Upper lobe of left lung (tissue), 6 donors: ENCODE results near the gene PGR. TPM values are rescaled to one million over a fixed set of nuclear protein-coding genes. Genes with fewer than 3 reads are reported as not detected.

ENCODE experiments used
- ATAC-seq, 2 donors: fragments of 200-7000 bp; cut with Tn5 transposase; one replicate each; pipeline ENCODE4 v1.9.1; 2022; ENCODE audit warnings: mild to moderate bottlenecking in 2 of 2, moderate library complexity in 2 of 2; ENCODE audit not compliant: low FRiP score in 2 of 2
- DNase-seq, 2 donors: peaks; one replicate each; pipeline ENCODE4 v3.0.0-alpha.2; 2019 to 2020
- H3K27ac ChIP-seq, 4 donors: fragments of 200-600 bp; sonication (generic); one replicate each; pipeline ENCODE4 v1.5.1; 2016 to 2019
- H3K27me3 ChIP-seq, 4 donors: fragments of 200-600 bp; sonication (generic); one replicate each; pipeline ENCODE4 v1.5.1; 2017 to 2019
- H3K36me3 ChIP-seq, 4 donors: fragments of 200-600 bp; sonication (generic); one replicate each; pipeline ENCODE4 v1.5.1; 2016 to 2019
- H3K4me1 ChIP-seq, 4 donors: fragments of 200-600 bp; sonication (generic); one replicate each; pipeline ENCODE4 v1.5.1; 2018 to 2019
- H3K4me3 ChIP-seq, 4 donors: fragments of 200-600 bp; sonication (generic); one replicate each; pipeline ENCODE4 v1.5.1; 2017 to 2019; ENCODE audit warnings: mild to moderate bottlenecking in 2 of 4, moderate library complexity in 1 of 4
- H3K9me3 ChIP-seq, 4 donors: fragments of 200-600 bp; sonication (generic); one replicate each; pipeline ENCODE4 v1.5.1; 2018 to 2019
- EP300 ChIP-seq, 4 donors: sonication (generic); formaldehyde crosslinking; IDR thresholded peaks; one replicate each; pipeline ENCODE4 v1.5.1; 2017; ENCODE audit warnings: antibody characterized with exemption in 4 of 4, control low read depth in 2 of 4
- POLR2A ChIP-seq, 4 donors: fragments of 450-650 bp; IDR thresholded peaks; one replicate each; pipeline ENCODE4 v1.5.1; 2016 to 2017; ENCODE audit warnings: antibody characterized with exemption in 4 of 4, mild to moderate bottlenecking in 2 of 4
- POLR2AphosphoS5 ChIP-seq, 2 donors: sonication (generic); formaldehyde crosslinking; IDR thresholded peaks; one replicate each; pipeline ENCODE4 v1.5.1; 2017; ENCODE audit warnings: antibody characterized with exemption in 2 of 2
- WGBS, 2 donors: methylation state at CpG; one replicate each; pipeline ENCODE4 v1.1.5; 2017 to 2018; 5-methylcytosine and 5-hydroxymethylcytosine counted together
- total RNA-seq, 6 donors: library from RNA; depleted of rRNA in 4 of 6; stranded (reverse); fragments of >200 nt in 4 of 6; gene quantifications; one replicate each; pipeline versions ENCODE4 v1.1.0 to v1.2.1, GENCODE V29; 2016 to 2021
- TF ChIP-seq, protein P1 (sequence below), 6 experiments: fragments of 450-650 bp in 4 of 6; fragments of 200-600 bp in 2 of 6; sonication (generic) in 2 of 6; IDR thresholded peaks; one replicate each; pipeline ENCODE4 v1.5.1; 2016 to 2019; ENCODE audit warnings: antibody characterized with exemption in 6 of 6
- donor health status: DM: no; HTN: no; CAD: no; lungs with moderate emphysema.
- donor health status: DM: no; HTN: yes; CAD: no; lungs with severe emphysema.

The PGR gene
- total RNA-seq, 6 donors from 2014 or later = 0.94 to 4.2 (median 2.3) TPM

DNA sequence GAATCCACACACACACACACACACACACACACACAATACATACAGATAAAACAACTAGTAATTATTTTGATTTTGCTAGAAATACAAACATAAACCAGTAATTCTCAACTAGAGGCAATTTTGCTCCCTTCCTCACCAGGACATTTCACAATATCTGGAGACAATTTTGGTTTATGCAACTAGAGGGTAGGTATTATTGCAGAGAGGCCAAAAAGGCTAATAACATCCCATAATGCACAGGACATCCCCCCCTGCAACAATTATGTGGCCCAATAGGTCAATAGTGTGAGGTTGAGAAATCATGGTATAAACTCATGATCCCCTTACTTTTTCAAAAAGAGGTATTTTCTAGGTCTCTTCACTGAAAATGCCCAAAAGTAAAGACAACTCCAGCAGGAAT is 29.0 kb downstream of the PGR start:
- Histone ChIP-seq H3K27me3 (no peaks in the 10 kb centered on the region), H3K4me1 (no peaks in the 10 kb centered on the region), H3K4me3 (no peak overlapping the region), H3K36me3 (no peaks in the 10 kb centered on the region), H3K9me3 (no peaks in the 10 kb centered on the region), H3K27ac (no peak overlapping the region)
- TF ChIP-seq, protein P1, sequence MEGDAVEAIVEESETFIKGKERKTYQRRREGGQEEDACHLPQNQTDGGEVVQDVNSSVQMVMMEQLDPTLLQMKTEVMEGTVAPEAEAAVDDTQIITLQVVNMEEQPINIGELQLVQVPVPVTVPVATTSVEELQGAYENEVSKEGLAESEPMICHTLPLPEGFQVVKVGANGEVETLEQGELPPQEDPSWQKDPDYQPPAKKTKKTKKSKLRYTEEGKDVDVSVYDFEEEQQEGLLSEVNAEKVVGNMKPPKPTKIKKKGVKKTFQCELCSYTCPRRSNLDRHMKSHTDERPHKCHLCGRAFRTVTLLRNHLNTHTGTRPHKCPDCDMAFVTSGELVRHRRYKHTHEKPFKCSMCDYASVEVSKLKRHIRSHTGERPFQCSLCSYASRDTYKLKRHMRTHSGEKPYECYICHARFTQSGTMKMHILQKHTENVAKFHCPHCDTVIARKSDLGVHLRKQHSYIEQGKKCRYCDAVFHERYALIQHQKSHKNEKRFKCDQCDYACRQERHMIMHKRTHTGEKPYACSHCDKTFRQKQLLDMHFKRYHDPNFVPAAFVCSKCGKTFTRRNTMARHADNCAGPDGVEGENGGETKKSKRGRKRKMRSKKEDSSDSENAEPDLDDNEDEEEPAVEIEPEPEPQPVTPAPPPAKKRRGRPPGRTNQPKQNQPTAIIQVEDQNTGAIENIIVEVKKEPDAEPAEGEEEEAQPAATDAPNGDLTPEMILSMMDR (IDR thresholded peaks at IDR 0.05) = no peak
- TF ChIP-seq EP300 (IDR thresholded peaks at IDR 0.05) (no peak), POLR2A (IDR thresholded peaks at IDR 0.05) (no peak), POLR2AphosphoS5 (IDR thresholded peaks at IDR 0.05) (no peak)
- DNase-seq (no peak), ATAC-seq (no peak)

DNA sequence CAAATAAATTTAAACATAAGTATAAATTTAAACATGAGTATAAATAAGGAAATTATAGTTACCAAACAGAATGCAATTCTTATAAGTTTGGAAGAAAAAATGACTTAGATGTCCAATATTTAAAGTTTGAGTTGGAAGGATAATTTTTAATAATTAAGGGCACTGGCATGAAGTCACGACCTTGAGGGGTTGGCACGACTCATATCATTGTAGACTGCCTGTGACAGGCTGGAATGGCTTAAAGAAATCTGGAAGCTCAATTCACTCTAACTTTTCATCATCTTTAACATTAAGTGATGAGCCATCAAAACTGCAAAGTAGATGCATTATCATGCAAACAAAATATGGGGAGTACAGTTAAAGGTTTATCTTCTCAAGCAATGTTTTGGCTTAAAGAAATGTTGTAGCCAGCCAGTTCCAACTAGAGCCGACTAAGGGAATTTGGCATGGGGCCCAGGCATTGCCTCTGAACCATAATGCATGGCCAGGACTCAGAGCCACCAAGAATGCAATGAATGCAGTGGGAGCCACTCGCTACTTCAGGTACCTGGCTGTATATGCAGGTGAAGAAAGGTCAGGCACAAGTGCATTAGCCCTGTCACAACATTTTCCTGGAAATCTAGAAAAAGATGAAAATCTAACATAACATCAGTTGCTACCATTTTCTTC is 33.4 kb downstream of the PGR start:
- WGBS, 2 donors = 55 to 61% methylated on average over 4 of the region's 4 CpGs
- Histone ChIP-seq H3K27me3 (no peaks in the 10 kb centered on the region), H3K4me1 (no peaks in the 10 kb centered on the region), H3K9me3 (no peaks in the 10 kb centered on the region), H3K27ac (no peak overlapping the region), H3K4me3 (no peak overlapping the region), H3K36me3 (no peaks in the 10 kb centered on the region)
- ATAC-seq (no peak), DNase-seq (no peak)
- TF ChIP-seq POLR2AphosphoS5 (IDR thresholded peaks at IDR 0.05) (no peak), POLR2A (IDR thresholded peaks at IDR 0.05) (no peak), EP300 (IDR thresholded peaks at IDR 0.05) (no peak)
- TF ChIP-seq, protein P1 (IDR thresholded peaks at IDR 0.05) = no peak

DNA sequence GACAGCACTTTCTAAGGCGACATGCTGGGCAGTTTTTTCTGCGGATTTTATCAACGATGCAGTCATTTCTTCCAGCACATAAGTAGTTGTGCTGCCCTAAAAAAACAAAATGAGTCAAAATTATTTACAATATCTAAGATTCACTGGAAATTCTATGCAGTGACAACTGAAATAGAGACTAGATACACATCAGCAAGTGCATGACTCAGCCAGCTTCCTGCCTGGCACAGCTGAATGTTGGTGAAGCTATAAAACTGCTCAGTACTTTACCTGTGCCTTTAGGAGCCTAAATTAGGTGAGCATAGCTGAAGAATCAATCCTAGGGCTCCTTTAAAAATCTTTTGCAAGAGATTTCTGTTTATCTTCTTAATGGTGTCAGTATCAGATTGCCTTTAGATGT is 37.8 kb downstream of the PGR start:
- no peaks in the 10 kb centered on the region for H3K9me3 ChIP-seq
- H3K36me3 ChIP-seq = no peaks in the 10 kb centered on the region
- 81 to 90% methylated on average over 3 of the region's 3 CpGs for WGBS, 2 donors
- H3K27ac ChIP-seq = no peak overlapping the region
- TF ChIP-seq, protein P1 (IDR thresholded peaks at IDR 0.05) = no peak
- TF ChIP-seq POLR2A (IDR thresholded peaks at IDR 0.05) (no peak), EP300 (IDR thresholded peaks at IDR 0.05) (no peak), POLR2AphosphoS5 (IDR thresholded peaks at IDR 0.05) (no peak)
- ATAC-seq = no peak
- H3K4me1 ChIP-seq = no peaks in the 10 kb centered on the region
- no peaks in the 10 kb centered on the region for H3K27me3 ChIP-seq
- no peak overlapping the region for H3K4me3 ChIP-seq
- no peak for DNase-seq

DNA sequence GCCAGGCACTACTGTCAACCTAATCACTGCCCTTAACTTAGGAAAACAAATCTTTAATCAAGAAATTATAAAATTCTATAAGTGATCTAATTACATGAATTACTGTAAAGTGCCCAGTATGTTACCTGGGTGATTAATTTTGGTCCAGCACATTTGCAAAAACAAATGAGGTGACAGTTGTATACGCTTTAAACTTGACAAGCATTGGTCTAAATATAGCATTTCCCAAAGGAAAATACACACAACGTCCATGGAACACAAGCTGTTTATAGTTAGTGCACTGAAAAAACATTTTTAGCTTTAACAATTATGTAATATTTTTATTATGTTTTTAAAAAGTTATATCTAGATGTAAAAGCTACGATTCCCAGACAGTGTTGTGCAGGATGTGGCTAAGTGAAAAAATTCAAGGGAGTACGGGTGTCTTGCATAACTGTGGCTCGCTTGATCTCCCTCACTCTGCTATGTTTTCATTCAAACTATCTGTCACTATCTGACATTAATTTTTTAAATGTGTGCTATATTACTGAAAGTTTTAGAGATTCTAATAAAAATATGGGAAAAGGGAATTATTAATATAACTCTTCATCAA is 38.8 kb downstream of the PGR start:
- ATAC-seq (no peak), DNase-seq (no peak)
- WGBS, 2 donors = 46 to 47% methylated on average over 5 of the region's 5 CpGs
- Histone ChIP-seq H3K36me3 (no peaks in the 10 kb centered on the region), H3K27ac (no peak overlapping the region), H3K4me3 (no peak overlapping the region), H3K27me3 (no peaks in the 10 kb centered on the region), H3K4me1 (no peaks in the 10 kb centered on the region), H3K9me3 (no peaks in the 10 kb centered on the region)
- TF ChIP-seq POLR2A (IDR thresholded peaks at IDR 0.05) (no peak), POLR2AphosphoS5 (IDR thresholded peaks at IDR 0.05) (no peak), EP300 (IDR thresholded peaks at IDR 0.05) (no peak)
- TF ChIP-seq, protein P1 (IDR thresholded peaks at IDR 0.05) = no peak

DNA sequence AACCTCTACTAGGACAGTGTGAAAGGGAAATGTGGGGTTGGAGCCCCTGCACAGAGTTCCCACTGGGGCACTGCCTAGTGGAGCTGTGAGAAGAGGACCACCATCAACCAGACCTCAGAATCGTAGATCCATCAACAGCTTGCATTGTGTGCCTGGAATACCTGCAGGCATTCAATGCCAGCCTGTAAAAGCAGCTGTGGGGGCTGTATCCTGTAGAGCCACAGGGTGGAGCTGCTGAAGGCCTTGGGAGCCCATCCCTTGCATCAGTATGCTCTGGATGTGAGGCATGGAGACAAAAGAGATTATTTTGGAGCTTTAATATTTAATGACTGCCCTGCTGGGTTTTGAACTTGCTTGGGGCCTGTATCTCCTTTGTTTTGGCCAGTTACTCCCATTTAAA is 46.3 kb downstream of the PGR start:
- Histone ChIP-seq H3K4me1 (no peaks in the 10 kb centered on the region), H3K9me3 (peaks cover 0 to 15% (median 0%) of the 10 kb centered on the region in 4 donors), H3K4me3 (no peak overlapping the region), H3K27me3 (no peaks in the 10 kb centered on the region), H3K36me3 (no peaks in the 10 kb centered on the region), H3K27ac (no peak overlapping the region)
- DNase-seq = no peak
- TF ChIP-seq POLR2A (IDR thresholded peaks at IDR 0.05) = no peak
- no peak for TF ChIP-seq EP300 (IDR thresholded peaks at IDR 0.05)
- TF ChIP-seq, protein P1 (IDR thresholded peaks at IDR 0.05) = no peak
- no peak for ATAC-seq
- WGBS, 2 donors = 77 to 83% methylated on average over 1 of the region's 1 CpG
